HEK293T (cell line): ENCODE data around the gene NR6A1.

Experiments
- BHLHE40 ChIP-seq: fragments of 450-650 bp; IDR thresholded peaks from 2 replicates; pipeline ENCODE4 v1.6.1; 2016; ENCODE audit warnings: mild to moderate bottlenecking, moderate library complexity, borderline replicate concordance
- FOXM1 ChIP-seq: fragments of 450-650 bp; IDR thresholded peaks from 2 replicates; pipeline ENCODE4 v1.6.1; 2017; ENCODE audit warnings: mild to moderate bottlenecking, borderline replicate concordance
- PKNOX1 ChIP-seq: fragments of 450-650 bp; IDR thresholded peaks from 2 replicates; pipeline ENCODE4 v1.6.1; 2016

- no peak for TF ChIP-seq FOXM1
- no peak for TF ChIP-seq BHLHE40
- no peak for TF ChIP-seq PKNOX1
These were observed 50.5 kb downstream of the NR6A1 start for GRCh38 chr9:124720429-124721108.
